ENCODE results near the gene TTC24.
"Not testable (repeated sequence)": the region's sequence is repeated elsewhere in the genome, so short reads cannot be mapped to it uniquely, and the experiment has no call there.

Gene TTC24

DNA sequence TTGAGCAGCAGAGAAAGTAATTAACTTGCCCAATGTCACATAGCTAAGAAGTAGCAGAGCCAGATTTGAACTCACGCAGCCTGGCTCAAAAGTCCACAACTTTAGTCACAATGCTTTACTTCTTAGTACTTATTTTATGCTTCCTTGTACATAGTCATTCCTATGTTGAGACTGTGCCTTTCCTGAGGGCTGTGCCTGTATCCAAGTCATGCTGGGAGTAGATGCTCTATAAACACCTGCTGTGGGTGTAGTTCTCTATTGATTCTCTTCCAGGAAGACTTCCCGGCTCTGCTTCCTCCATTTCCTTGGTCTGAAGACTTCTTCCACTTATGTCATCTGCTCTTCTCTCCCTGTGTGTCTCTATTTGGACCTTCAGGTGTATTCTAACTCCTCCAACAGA, 23.8 kb upstream of the TTC24 start:
- no peak for DNase-seq

- DNase-seq: no peak
Measured at GRCh38 chr1:156556354-156556753, 23.2 kb upstream of the TTC24 start.

DNA sequence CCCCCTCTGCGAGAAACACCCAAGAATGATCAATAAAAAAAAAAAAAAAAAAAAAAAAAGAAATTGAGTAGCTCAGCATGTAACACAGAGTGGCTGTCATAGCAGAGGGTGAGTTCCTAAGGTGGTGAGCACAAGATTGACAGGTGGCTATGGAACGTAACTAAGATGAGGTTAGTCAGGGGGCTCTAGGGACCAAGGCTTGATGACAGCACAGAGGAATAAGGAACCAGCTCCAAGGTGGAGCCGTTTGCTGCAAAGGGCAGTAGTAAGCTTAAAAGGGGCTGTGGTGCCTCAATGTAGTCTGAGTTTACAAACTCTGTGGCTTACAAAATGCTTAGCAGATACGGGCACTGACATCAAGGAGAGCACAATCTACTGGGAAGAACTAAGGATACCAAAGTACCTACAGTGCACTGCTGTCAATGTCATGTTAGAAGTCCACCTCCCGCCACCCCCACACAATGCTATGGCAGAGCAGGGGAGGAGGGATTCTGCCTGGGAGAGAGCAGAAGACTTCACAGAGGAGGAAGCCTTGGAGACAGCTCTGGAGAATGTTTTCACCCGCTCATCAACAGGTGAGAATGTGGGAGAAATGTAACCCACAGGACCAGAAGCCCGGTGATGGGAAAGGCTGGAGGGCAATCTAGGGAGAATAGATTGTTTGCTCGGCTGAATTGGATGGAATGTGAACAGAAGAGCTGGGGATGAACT, 20.3 kb upstream of the TTC24 start:
- DNase-seq: no peak

DNA sequence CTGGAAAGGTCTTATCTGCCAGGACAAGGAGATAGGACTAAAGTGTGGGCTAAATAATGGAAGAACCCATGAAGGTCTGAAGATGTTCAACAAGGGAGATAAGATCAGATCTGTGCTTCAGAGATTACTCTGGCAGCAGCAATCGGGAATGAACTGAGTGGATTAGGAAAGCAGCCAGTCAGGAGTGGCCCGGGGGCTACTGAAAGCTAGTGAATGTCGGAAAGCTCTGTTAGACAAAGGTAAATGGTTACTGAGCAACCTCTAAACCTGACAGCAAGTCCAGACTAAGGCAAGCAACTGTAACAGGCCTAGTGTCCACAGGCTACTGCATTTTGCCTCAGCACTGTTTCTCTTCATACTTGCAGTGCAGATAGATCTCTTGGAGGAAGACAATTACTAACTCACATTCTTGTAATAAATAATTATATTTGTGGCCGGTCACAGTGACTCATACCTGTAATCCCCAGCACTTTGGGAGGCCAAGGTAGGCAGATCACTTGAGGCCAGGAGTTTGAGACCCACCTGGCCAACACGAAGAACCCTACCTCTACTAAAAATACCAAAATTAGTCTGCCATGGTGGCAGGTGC, 19.6 kb upstream of the TTC24 start:
- no peak for DNase-seq

GRCh38 chr1:156560585-156561163, 18.8 kb upstream of the TTC24 start:
- DNase-seq: no peak

DNA sequence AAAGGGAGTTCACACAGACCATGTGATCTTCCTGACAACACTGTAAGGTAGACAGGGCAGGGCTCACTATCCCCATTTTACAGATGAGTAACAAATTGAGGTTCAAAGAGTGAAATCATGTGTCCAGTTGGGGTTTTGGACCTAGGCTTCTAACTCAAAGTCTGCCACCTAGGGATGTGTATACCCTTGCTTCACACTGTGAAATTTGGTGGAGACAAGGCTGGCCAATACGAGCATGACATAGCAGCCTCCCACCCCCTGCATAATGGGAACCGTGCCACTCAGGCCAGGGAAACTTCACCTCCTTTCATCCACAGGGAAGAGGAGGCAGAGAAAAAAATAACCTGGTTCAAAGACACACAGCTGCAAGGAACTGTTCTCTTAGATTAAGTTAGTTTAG, 14.0 kb upstream of the TTC24 start:
- no peak for DNase-seq

GRCh38 chr1:156566436-156566835, 13.1 kb upstream of the TTC24 start:
- no peak for DNase-seq

DNA sequence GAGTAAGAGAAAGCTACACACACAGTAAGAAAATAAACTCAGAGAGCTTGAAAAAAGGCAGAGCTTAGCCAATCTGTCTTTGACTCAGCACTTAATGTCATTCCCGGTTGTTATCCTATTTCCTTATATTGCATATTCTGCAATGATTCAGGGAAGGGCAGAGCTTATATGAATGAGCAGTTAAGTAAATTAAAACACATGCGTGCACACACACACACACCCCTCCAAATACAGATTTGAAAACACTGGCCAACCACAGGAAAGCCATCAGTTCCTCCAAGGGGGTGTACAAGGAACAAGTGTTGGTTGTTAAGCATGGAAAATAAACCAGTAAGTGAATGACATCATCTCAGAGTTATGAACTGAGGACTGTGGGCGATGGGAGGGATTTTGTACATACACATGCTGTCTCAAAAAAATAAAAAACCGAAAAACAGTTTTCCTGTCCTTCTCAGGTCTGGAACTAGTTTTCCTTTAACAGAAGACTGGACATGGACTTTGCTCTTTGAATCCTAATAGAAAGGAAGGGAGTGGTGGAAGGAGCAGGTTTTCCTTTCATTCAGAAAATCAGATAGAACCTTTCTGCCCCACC, 8.2 kb upstream of the TTC24 start:
- no peak for DNase-seq

DNA sequence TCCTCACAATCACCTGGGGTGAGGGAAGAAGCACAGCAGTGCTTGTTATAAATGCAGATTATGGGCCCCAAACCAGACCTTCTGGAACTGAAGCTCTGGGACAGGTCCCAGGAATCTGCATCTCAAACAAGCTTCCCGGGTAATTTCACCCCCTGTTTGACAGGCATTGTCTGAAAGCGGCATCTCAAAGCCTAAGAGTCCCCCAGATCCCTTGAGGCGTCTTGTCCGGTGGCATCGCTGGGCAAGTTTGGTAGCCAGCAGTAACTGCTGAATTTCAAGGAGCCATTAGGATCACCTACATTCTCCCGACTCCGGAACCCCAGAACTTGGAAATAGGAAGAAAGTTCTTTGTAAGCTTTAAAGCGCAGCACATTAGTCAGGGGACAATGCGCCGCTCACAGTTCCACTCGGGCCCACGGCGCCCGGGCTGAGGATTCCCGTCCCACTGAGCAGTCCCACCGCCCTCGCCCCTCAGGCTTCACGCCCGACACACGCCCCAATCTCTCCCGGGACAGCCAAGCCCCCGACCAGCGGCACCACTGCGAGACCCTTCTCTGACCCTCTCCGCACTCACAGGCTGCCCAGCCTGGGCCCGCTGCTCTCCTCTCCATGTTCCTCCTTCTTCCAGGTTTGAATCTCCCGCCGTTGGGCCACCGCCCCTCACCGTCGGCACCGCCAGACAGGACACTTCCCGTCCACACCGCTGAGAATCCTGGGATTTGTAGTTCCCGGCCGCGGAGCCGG, 7.4 kb upstream of the TTC24 start, which contains the start of gene IQGAP3:
TSS of gene IQGAP3 (minus strand) at position 647 of the 744 bp plus-strand sequence. CDS start at position 611, 36 bp downstream.
- DNase-seq: peak; percentile 64 to 76

DNA sequence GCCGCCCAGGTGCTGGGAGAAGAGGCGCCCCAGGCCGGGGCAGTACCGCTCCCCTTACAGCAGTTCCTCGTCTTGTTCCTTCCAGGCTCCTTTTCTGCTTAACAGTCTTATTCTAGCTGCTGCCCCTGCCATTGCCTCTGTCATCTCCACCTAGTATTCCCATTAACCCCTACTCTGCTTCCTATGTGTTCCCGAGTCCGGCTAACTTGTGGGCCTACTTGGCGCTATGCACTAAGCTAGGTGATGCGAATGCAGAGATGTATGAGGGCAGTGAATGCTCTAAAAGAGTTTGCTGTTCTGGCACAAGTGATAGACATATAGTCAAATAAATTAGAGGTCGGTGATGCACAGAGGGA, 6.9 kb upstream of the TTC24 start:
- no peak for DNase-seq

DNA sequence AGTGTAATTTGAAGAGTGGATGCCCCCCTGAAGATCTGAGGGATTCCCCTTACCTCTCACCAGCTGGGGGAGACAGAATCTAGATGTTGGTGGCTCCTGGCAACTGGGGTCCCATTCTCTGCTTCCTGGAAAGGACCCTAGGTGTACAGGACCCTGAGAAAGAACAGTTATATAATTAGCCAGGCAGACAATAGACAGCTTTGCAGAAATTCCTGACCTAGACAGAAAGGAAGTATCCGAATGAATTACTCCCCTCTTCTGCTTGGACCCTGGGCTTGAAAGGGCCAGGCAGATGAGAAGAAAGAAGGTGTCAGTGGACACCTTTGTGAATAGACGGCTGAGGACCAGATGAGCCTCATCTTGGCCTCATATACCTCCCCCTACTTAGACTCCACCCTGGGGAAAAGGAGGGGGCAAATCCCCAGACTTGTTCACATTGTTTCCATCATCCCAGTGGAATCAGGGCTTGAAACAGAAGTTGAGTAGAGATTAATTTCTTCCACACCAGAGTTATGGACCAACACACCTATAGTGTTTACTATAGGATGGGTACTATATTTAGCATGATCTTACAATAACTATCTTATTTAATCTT, 5.4 kb upstream of the TTC24 start:
- no peak for DNase-seq

DNA sequence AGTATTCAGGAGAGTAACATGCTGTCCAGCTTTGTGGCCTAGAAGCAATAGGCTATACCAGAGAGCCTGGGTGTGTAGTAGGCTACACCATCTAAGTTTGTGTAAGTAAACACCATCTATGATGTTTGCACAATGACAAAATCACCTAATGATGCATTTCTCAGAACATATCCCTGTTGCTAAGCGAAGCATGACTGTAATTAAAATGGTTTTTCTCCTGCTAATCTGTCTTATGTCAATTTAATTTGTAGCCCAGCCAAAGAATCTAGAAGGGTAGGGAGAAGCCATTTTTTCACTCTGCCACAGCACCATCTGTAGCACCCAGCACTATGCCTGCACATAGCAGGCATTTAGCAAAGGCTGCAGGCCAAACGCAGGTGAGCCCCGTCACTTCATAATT, 2.0 kb upstream of the TTC24 start:
- no peak for DNase-seq

- DNase-seq: no peak
Measured at GRCh38 chr1:156578055-156578454, 1.5 kb upstream of the TTC24 start.

GRCh38 chr1:156581661-156582387, 2.3 kb downstream of the TTC24 start:
- no peak for DNase-seq

- no peak for DNase-seq
Measured at GRCh38 chr1:156582388-156583017, 3.0 kb downstream of the TTC24 start.

DNA sequence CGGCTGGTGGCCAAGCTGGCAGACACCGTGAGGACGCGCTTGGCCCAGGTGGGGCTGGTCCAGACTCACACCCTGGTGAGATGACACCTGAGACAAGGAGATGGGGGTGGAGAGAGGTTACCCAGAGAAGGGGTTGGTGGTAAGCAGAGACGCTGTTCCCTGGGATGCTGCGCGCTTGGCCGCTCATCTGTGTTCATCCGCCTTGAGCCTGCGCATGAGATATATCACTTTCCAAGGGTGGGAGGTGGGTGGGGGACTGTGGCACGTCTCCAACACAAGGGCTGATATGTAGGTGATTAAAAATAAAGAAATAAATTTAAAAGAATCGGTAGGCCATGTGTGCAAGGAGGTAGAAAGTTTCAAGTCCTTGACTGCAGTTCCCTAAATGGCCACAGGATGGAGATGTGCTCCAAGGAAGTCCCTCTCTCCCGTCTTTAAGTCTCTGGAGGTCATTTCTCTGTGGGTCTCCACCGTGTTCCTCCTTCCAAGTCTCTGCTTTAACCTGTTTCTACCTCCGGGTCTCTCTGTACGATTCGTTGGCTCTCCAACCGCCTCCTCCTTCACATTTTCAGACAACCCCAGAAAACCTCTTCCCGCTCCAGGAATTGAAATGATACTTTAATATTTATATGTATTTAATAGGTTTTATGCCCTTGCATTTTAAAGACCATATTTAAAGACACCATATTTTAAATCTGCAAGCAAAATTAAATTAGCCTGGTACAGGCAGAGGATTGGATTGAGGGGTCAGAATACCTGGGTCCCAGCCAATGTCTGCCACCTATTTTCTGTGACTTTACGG, 4.5 kb downstream of the TTC24 start:
- DNase-seq: peak; percentile 25 to 68

DNA sequence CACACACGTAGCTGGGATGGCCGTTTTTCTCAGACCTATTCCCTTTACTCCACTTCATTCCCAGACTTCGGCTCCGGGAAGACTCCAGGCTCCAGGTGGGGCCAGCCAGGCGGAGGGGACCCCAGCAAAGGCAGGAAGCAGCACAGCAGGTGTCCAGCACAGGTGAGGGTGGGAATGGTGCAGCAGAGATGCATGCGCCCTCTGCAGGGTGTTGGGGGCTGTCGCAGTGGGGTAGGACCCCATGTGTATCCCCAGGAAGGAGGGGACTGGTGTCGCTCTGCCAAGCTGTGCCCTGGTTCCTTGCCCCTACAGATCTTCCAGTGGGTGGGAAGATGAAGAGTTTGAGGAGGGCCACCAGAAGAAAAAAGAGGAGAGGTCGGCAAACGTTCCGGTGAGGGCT, 5.3 kb downstream of the TTC24 start:
- peak in 1 of 2 experiments; percentile 23 for DNase-seq

DNA sequence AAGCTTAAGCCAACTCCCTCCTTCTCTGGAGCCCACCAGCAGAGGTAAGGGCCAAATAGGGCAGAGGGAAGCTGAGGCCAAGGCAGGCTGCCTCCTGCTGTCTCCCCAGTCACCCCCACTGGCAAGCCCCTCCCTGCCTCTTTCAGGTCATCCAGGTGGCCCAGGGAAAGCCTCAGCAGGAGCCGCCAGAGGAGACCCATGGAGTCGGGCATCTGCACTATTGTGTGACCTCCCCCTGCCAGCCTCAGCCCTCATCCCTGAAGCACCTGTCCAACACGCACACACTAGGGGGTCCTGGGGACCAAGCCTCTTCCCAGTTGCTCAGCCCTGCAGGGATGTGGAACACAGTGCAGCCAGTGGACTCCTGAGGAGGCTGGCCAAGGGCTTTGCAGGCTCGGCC, 6.8 kb downstream of the TTC24 start:
- DNase-seq: no peak

GRCh38 chr1:156586892-156587477, 7.5 kb downstream of the TTC24 start:
- DNase-seq: no peak

DNA sequence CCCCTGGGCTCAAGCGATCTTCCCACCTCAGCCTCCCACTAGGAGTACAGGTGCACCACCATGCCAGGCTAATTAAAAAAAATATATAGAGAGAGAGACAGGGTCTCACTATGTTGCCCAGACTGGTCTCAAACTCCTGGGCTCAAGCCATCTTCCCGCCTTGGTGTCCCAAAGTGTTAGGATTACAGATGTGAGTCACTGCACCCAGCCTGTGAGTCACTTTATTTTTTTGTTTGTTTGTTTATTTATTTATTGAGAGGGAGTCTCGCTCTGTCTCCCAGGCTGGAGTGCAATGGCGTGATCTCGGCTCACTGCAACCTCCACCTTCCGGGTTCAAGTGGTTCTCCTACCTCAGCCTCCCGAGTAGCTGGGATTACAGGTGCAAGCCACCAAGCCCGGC, 8.4 kb downstream of the TTC24 start:
- DNase-seq: not testable (repeated sequence)

Data from NCI-H1930 (cell line).